Large intestine (tissue), 3 donors: Measurements from ENCODE around the gene HLF. TPM values are rescaled to one million over a fixed set of nuclear protein-coding genes. Genes with fewer than 3 reads are reported as not detected.

Experiments
- DNase-seq, 2 donors: peaks; one replicate each; pipeline versions ENCODE4 v3.0.0 to v3.0.0-alpha.2; 2013
- H3K27ac ChIP-seq: one replicate; pipeline ENCODE4 v1.5.1; 2013; ENCODE audit warnings: low read length
- H3K27me3 ChIP-seq: 2 replicates; pipeline ENCODE4 v1.6.1; 2013; ENCODE audit warnings: low read length; ENCODE audit not compliant: control insufficient read depth, insufficient read depth
- H3K36me3 ChIP-seq: 2 replicates; pipeline ENCODE4 v1.6.1; 2013; ENCODE audit warnings: low read length; ENCODE audit not compliant: control insufficient read depth, insufficient read depth
- H3K4me1 ChIP-seq: one replicate; pipeline ENCODE4 v1.6.1; 2013; ENCODE audit warnings: low read length; ENCODE audit not compliant: control insufficient read depth, insufficient read depth
- H3K4me3 ChIP-seq: one replicate; pipeline ENCODE4 v1.5.1; 2013; ENCODE audit warnings: low read length
- H3K9me3 ChIP-seq: one replicate; pipeline ENCODE4 v1.6.1; 2013; ENCODE audit warnings: mild to moderate bottlenecking, low read depth, low read length, moderate library complexity; ENCODE audit not compliant: control insufficient read depth
- WGBS: methylation state at CpG from one replicate; pipeline ENCODE4 v1.1.5; 2013; ENCODE audit warnings: low lambda C conversion rate; ENCODE audit not compliant: insufficient coverage; 5-methylcytosine and 5-hydroxymethylcytosine counted together
- polyA plus RNA-seq: library from polyadenylated mRNA; unstranded; fragments of 120-200 nt; gene quantifications from one replicate; pipeline ENCODE4 v1.2.1, GENCODE V29; 2013

The HLF gene
- polyA plus RNA-seq, 1 donor, result 1.6 TPM

GRCh38 chr17:55311767-55312375 is 47.1 kb downstream of the HLF start:
- H3K4me3 ChIP-seq, result no peak overlapping the region
- 100% methylated on average over 2 of the region's 7 CpGs for WGBS
- DNase-seq, result no peak
- no peaks in the 10 kb centered on the region for H3K36me3 ChIP-seq
- H3K4me1 ChIP-seq, result no peaks in the 10 kb centered on the region
- H3K9me3 ChIP-seq, result no peaks in the 10 kb centered on the region
- H3K27ac ChIP-seq, result no peak overlapping the region
- H3K27me3 ChIP-seq, result peaks cover 6% of the 10 kb centered on the region

- no peak overlapping the region for H3K27ac ChIP-seq
- DNase-seq, result no peak
- no peak overlapping the region for H3K4me3 ChIP-seq
- peaks cover 6% of the 10 kb centered on the region for H3K27me3 ChIP-seq
- no peaks in the 10 kb centered on the region for H3K36me3 ChIP-seq
- H3K9me3 ChIP-seq, result no peaks in the 10 kb centered on the region
- H3K4me1 ChIP-seq, result no peaks in the 10 kb centered on the region
- no CpG with 5 or more reads among the region's 3 CpGs for WGBS
Observed at GRCh38 chr17:55312852-55313251, 48.1 kb downstream of the HLF start.

- no peak for DNase-seq
- H3K27me3 ChIP-seq, result peaks cover 6% of the 10 kb centered on the region
- 50% methylated on average over 2 of the region's 8 CpGs for WGBS
- H3K27ac ChIP-seq, result no peak overlapping the region
- no peaks in the 10 kb centered on the region for H3K4me1 ChIP-seq
- H3K4me3 ChIP-seq, result no peak overlapping the region
- no peaks in the 10 kb centered on the region for H3K9me3 ChIP-seq
- H3K36me3 ChIP-seq, result no peaks in the 10 kb centered on the region
Observed at GRCh38 chr17:55314061-55314783, 49.5 kb downstream of the HLF start.

- WGBS, result 100% methylated on average over 3 of the region's 8 CpGs
Observed at GRCh38 chr17:55314784-55315491, 50.2 kb downstream of the HLF start.

GRCh38 chr17:55316499-55316898 is 51.7 kb downstream of the HLF start:
- Histone ChIP-seq H3K4me1 (no peaks in the 10 kb centered on the region), H3K36me3 (no peaks in the 10 kb centered on the region), H3K27me3 (peaks cover 6% of the 10 kb centered on the region), H3K9me3 (no peaks in the 10 kb centered on the region), H3K4me3 (no peak overlapping the region), H3K27ac (no peak overlapping the region)
- no peak for DNase-seq
- WGBS, result no CpG with 5 or more reads among the region's 2 CpGs

More at GRCh38 chr17:55314784-55315491, 50.2 kb downstream of the HLF start:
- H3K4me1 ChIP-seq, result no peaks in the 10 kb centered on the region
- no peaks in the 10 kb centered on the region for H3K36me3 ChIP-seq
- H3K9me3 ChIP-seq, result no peaks in the 10 kb centered on the region
- DNase-seq, result no peak
- H3K4me3 ChIP-seq, result no peak overlapping the region
- no peak overlapping the region for H3K27ac ChIP-seq
- H3K27me3 ChIP-seq, result peaks cover 6% of the 10 kb centered on the region

GRCh38 chr17:55317284-55317683 is 52.5 kb downstream of the HLF start:
- Histone ChIP-seq H3K36me3 (no peaks in the 10 kb centered on the region), H3K4me1 (no peaks in the 10 kb centered on the region), H3K27ac (no peak overlapping the region), H3K4me3 (no peak overlapping the region), H3K9me3 (no peaks in the 10 kb centered on the region), H3K27me3 (peaks cover 6% of the 10 kb centered on the region)
- WGBS, result no CpG with 5 or more reads among the region's 3 CpGs
- DNase-seq, result no peak

- Histone ChIP-seq H3K9me3 (no peaks in the 10 kb centered on the region), H3K4me3 (no peak overlapping the region), H3K27me3 (peaks cover 6% of the 10 kb centered on the region), H3K36me3 (no peaks in the 10 kb centered on the region), H3K4me1 (no peaks in the 10 kb centered on the region), H3K27ac (no peak overlapping the region)
- no peak for DNase-seq
- WGBS, result no CpG with 5 or more reads among the region's 8 CpGs
Observed at GRCh38 chr17:55318081-55318480, 53.3 kb downstream of the HLF start.

GRCh38 chr17:55318715-55319487 is 54.1 kb downstream of the HLF start:
- no peak overlapping the region for H3K4me3 ChIP-seq
- no peak for DNase-seq
- H3K4me1 ChIP-seq, result no peaks in the 10 kb centered on the region
- H3K36me3 ChIP-seq, result no peaks in the 10 kb centered on the region
- peaks cover 6% of the 10 kb centered on the region for H3K27me3 ChIP-seq
- 82% methylated on average over 2 of the region's 7 CpGs for WGBS
- H3K27ac ChIP-seq, result no peak overlapping the region
- no peaks in the 10 kb centered on the region for H3K9me3 ChIP-seq

- no peak overlapping the region for H3K27ac ChIP-seq
- no peaks in the 10 kb centered on the region for H3K9me3 ChIP-seq
- DNase-seq, result no peak
- H3K4me1 ChIP-seq, result no peaks in the 10 kb centered on the region
- H3K27me3 ChIP-seq, result peaks cover 2% of the 10 kb centered on the region
- H3K36me3 ChIP-seq, result no peaks in the 10 kb centered on the region
- WGBS, result 89% methylated on average over 1 of the region's 5 CpGs
- no peak overlapping the region for H3K4me3 ChIP-seq
Observed at GRCh38 chr17:55319933-55320593, 55.3 kb downstream of the HLF start.
